GOT3 (cell line): ENCODE measurements around the gene ARFIP2.
A peak's percentile ranks its signal among the peaks of the same experiment; 100 is the strongest.
"Not testable (repeated sequence)": the region's sequence is repeated elsewhere in the genome, so short reads cannot be mapped to it uniquely, and the experiment has no call there.

Source experiments
- DNase-seq: peaks from one replicate; lab custom pipeline; 2025; ENCODE audit warnings: mixed read lengths; lab: John Stamatoyannopoulos, UW

The ARFIP2 gene

DNA sequence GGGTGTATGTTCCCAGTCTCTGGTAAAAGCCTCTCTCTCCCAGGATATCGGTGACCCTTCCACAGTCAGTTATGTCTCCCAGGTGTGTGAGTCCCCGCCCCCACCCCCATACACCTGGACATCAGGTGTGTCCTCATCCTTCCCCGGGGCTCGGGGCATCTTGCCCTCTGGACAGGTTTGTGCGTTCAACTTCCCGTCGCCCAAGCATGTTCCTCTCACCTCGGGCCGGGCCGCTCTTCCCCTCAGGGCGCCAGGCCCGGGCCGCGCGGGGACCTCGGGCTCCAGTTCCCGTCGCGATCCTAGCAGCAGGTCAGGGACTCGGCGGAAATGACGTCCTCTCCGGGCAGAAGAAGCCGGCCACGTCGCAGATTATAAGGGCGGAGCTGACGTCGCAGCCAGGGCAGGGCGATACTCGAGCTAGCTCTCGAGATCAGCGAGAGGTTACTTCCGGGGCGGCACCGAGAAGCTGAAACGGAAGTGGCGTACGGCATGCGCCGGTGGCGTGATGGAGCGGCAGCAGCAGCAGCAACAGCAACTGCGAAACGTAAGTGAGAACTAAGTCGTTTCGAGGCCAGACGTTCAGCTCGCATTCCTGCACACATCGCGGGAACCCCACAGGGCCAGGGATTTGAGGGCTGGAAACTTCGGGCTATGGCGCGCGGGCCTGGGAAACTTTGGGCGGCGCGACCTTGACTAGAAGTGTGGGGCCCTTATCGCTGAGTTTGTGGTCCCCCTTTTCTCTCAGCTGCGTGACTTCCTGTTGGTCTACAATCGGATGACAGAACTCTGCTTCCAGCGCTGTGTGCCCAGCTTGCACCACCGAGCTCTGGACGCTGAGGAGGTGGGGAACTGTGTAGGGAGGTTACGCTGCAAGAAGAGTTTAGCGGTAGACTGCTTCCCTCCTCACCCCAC is at the start of gene ARFIP2, which contains the start of gene TIMM10B:
ARFIP2 (minus strand) TSS at position 320 of the 912 bp plus-strand sequence. CDS start 910 bp downstream, outside the sequence.
TIMM10B (plus strand) TSS at position 490 of the 912 bp plus-strand sequence; CDS start at position 506, 16 bp downstream.
- DNase-seq, result peak; percentile 72

- no peak for DNase-seq
Measured at GRCh38 chr11:6530848-6531247, 49.7 kb upstream of the ARFIP2 start.

DNA sequence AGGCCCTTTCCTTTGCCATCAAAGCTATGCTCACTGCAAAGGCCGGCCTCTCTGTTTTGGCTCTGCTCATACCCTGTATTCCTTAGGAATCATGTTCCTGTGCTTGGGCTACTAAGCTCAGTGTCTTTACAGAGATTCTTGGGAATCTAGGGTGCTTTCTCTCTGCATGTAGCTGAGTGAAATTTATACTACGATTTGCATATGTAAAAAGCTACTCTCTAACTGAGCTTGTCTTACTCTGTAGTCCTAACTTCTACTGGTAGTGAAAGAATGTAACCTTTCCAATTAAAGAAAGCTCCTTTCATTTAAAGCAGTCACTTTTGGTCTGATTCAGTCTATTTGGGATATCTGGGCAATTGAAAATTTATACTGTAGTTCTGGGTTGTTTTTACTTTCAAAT is 48.1 kb upstream of the ARFIP2 start:
- DNase-seq, result no peak

DNA sequence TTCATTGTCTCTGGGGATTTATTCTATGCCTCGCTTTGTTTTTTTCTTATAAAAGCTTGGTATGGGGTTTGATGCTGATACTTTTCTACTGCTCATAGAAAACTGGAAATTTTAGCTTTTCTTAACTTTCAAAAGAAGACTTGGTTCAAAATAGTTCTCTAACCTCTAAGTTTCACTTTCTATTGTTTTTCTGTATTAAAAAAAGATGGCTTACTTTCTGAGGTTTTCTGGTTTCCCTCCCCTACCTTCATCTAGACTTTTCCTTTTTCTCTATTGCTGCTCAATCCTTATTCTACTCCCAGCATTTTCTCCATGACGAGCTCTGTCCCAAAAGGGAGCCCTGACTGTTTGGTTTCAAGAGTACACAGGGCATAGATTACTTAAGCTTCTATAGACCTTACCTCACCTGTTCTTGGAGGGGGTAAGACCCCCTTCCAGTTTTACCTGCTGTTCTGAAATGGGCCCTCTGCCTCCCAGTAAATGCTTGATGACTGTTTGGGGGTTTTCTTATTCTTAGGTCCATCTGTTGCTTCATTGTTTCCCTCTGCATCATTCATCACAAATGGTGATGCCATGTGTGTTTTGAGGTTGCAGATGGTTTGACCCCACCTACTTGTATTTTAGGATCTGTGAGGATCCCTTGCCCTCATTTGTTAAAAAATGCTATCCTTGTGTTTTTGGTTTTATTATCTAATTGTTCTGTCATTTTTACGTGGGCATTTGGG is 45.4 kb upstream of the ARFIP2 start:
- no peak for DNase-seq

GRCh38 chr11:6523253-6523652 is 42.1 kb upstream of the ARFIP2 start:
- DNase-seq, result no peak

GRCh38 chr11:6521946-6522345 is 40.8 kb upstream of the ARFIP2 start:
- DNase-seq, result not testable (repeated sequence)

DNA sequence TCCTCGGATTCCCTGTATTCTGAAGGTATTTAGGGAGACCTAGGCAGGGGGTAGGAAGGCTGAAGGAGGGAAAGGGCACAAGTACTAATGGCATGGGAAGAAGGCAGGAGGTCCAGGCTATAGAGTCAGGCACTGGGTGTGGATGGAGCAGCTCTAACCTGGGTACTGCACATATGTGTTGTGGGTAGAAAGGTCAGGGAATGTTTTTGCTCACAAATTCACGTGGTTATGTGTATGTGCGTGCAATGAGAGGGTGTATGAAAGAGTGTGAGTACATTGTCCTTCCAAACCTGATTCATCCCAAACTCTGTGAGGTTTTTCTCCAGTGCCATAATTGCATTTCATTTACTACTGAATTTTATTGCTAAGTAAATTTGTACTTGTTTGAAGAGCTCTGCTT is 39.1 kb upstream of the ARFIP2 start:
- no peak for DNase-seq

DNA sequence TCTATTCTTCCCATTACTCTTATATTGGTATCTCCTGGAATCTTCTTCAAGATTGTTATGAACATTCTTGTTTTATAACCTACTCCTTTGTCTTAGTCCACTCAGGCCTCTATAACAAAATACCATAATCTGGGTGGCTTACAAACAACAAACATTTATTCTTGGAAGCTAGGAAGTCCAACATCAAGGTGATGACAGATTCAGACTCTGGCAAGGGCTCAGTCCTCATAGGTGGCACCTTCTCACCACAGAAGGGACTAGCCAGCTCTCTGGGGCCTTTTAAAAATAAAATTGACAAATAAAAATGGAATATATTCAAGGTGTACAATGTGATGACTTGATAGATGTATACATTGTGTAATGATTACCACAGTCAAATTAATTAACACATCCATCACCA is 35.7 kb upstream of the ARFIP2 start:
- DNase-seq, result no peak

- no peak for DNase-seq
Measured at GRCh38 chr11:6505577-6506240, 24.6 kb upstream of the ARFIP2 start.

DNA sequence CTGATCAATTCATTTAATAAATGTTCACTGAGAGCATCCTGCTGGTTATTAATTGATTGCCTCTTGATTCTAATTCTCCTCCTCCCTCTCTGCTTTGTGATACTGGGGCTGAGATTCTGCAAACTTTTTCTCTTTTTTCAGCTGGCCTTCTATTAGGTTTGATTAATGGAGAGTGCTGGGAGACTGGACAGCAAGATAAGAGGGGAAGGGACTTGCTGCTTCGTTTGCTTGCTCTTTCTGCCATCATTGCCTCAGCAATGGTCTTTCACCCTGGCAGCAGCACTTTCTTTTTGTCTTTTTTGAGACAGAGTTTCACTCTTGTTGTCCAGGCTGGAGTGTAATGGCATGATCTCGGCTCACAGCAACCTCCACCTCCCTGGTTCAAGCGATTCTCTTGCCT is 23.0 kb upstream of the ARFIP2 start:
- DNase-seq, result no peak

- no peak for DNase-seq
Measured at GRCh38 chr11:6502382-6502781, 21.3 kb upstream of the ARFIP2 start.

GRCh38 chr11:6498544-6498943 is 17.4 kb upstream of the ARFIP2 start:
- no peak for DNase-seq

- DNase-seq, result no peak
Measured at GRCh38 chr11:6498121-6498520, 17.0 kb upstream of the ARFIP2 start.

GRCh38 chr11:6497069-6497839 is 16.1 kb upstream of the ARFIP2 start, which contains the start of gene DNHD1:
Gene DNHD1, plus strand, starts transcription at chr11:6497280. Its CDS starts 936 bp downstream, at chr11:6498216.
- no peak for DNase-seq

GRCh38 chr11:6489306-6489705 is 8.2 kb upstream of the ARFIP2 start:
- no peak for DNase-seq

- DNase-seq, result no peak
Measured at GRCh38 chr11:6488821-6489220, 7.7 kb upstream of the ARFIP2 start.

DNA sequence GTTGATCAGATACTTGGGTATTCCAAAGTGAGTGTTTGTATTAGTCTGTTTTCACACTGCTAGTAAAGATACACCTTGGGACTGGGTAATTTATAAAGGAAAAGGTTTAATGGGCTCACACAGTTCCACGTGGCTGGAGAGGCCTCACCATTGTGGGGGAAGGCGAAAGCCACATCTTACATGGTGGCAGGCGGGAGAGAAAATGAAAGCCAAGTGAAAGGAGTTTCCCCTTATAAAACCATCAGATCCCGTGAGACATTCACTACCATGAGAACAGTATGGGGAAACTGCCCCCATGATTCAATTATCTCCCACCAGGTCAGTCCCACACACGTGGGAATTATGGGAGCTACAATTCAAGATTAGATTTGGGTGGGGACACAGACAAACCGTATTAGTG is 7.2 kb upstream of the ARFIP2 start:
- DNase-seq, result no peak

- DNase-seq, result no peak
Measured at GRCh38 chr11:6486938-6487337, 5.8 kb upstream of the ARFIP2 start.

DNA sequence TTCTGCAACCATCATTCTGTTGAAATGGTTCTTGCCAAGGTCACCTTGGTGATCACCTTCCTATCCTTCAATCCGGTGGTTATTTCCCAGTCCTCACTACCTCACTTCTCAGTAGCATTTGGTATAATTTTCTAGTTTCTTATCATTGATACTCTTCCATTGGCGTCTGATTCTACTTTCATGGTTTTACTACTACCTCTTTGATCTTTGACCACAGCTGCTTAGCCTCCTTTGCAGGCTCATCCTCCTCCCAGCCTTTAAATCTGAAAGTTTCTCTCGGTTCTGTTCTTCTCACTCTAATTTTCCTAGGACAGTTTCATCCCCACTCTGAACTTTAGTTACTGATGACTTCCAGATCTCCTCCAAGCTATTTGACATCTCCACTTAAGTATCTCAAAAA is 5.1 kb upstream of the ARFIP2 start:
- DNase-seq, result no peak

DNA sequence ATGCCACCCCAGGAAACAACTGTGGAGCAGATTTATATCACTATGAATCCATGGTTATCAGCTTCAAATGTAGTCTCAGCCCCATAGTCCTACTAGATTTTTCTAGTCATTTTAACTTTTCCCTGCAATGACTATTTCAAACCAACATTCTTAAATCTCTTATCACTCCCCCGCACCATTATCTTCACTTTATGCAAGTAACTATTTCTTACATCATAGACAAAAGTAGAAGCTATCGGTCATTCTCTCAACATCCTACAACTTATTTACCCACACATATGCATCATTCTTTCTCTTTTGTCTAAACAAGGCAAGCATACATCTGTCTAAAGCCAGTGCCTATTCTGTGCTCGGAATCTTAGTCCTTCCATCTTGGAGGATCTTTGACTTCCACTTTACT is 4.5 kb upstream of the ARFIP2 start:
- DNase-seq, result no peak

DNA sequence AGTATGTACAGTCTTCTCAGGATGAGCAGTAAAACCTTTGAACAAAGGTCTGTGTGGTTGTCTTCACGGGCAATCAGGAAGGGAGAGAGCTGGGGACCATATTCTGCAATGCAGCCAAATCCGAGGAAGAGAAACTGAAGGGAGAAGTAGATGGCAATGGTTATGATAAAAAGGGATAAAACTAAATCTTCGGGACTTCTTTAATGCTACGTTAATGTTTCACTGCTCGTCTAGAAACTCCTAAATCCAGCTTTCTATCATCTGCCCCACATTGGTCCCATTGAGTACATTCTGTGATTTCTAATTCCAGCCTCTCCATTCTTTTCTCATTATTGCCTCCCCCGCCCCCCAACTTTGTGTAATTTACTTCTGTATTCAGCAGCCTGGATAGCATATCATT is 1.9 kb upstream of the ARFIP2 start:
- no peak for DNase-seq

DNA sequence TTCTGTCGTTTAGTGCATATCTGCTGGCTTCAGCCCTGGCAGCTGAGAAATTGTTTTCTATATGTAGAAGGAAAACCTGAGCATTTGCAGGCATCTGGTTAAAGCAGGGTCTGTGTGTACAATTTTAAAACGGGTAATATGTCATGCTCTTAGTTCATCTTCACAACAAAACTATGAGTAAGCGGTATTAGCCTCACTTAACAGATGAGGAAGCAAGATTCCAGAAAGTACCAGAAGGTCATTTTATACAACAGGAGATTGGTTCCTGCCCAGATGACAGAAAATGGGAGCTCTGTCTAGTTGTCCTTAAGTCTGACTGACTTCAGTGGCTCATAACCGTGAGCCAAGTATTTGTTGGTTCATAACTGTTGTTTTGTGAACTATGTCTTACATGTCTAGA is 1.3 kb upstream of the ARFIP2 start:
- DNase-seq, result no peak
